Measurements from ENCODE around the gene RAMP1. TPM values are rescaled to one million over a fixed set of nuclear protein-coding genes. Genes with fewer than 3 reads are reported as not detected.
A peak's percentile ranks its signal among the peaks of the same experiment; 100 is the strongest.

The RAMP1 gene
- total and polyA plus RNA-seq, 2 of the 4 experiments (the other 2 are of a cell fraction), result 15.8 to 77.1 TPM

DNA sequence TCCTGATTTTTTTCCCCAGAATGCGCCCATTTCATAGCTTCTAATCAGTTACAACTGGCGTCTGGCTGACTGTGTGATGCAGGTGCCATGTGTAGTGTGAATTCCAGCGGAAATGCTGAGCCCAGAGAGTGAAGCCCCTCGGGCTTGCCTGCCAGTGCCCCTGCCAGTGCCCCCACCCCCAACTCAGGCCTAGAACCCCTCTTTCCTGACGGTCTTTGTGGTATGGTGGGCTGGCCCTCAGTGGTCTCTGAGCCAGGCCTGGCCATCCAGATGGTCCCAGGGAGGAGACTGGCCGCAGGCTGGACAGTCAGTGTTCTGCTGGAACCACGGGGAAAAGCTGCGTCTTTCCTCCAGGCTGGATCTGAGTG, 3.1 kb downstream of the RAMP1 start:
- CTCF ChIA-PET, result interaction anchor here (1.6 kb wide), 1 partner anchor 401 kb away, joined by 3 read pairs; no protein-coding TSS in a partner anchor
- in situ Hi-C loops (cut with MboI; ENCODE audit: low sequenced_read_pairs) (no loop called here), dilution Hi-C loops (cut with HindIII; ENCODE audit: low sequenced_read_pairs, unreplicated experiment) (no loop called here), intact Hi-C loops (cut with micrococcal nuclease) (no loop called here)
- no peak for ATAC-seq (ENCODE audit: low read depth)
- WGBS, 2 experiments (ENCODE audit: extremely low coverage in 2 of 2, insufficient read length in 1 of 2), result 100% methylated on average over 2 of the region's 8 CpGs; no CpG with 5 or more reads in 1 of the 2 experiments
- H3K9me1 ChIP-seq (ENCODE audit: insufficient read depth, low read length), result peaks cover 22% of the 10 kb centered on the region
- POLR2A ChIA-PET (ENCODE audit: unreplicated experiment), result no interaction called here
- H3K79me1 ChIP-seq (ENCODE audit: low read depth in 1 of 2, low read length in 2 of 2), result peaks cover 0 to 24% of the 10 kb centered on the region in 2 experiments; a peak in 2 of 4 replicates
- H3K23ac ChIP-seq (ENCODE audit: low read depth, low read length), result no peak overlapping the region
- no peak overlapping the region for H4K8ac ChIP-seq (ENCODE audit: low read depth in 2 of 2, low read length in 2 of 2)
- H3K4ac ChIP-seq (ENCODE audit: low read depth, low read length), result peak overlapping the region; percentile 27; the same call in 1 of the 2 replicates
- no peak overlapping the region for H2BK15ac ChIP-seq (ENCODE audit: low read depth, low read length)
- H4K91ac ChIP-seq (ENCODE audit: insufficient read depth, low read depth, low read length), result no peak overlapping the region
- H3K27ac ChIP-seq (ENCODE audit: insufficient read depth, low read length), result no peak overlapping the region
- no peak overlapping the region for H3K18ac ChIP-seq (ENCODE audit: low read depth, low read length)
- no peak overlapping the region for H2AFZ ChIP-seq (replicated peaks; ENCODE audit: low read length, poor library complexity)
- no peak overlapping the region for H3K4me2 ChIP-seq (ENCODE audit: low read depth, low read length)
- no TSS peak for BruUV-seq (replicated peaks)
- H4K20me1 ChIP-seq (ENCODE audit: insufficient read depth, low read length), result no peaks in the 10 kb centered on the region
- peaks cover 25% of the 10 kb centered on the region for H3K4me1 ChIP-seq (ENCODE audit: control insufficient read depth, insufficient read depth, low read length)
- no peak overlapping the region for H3K9ac ChIP-seq (ENCODE audit: low read depth, low read length)
- peak overlapping the region; percentile 20 for H2AK9ac ChIP-seq (replicated peaks; ENCODE audit: low read depth, low read length, poor library complexity)
- H3K27me3 ChIP-seq (ENCODE audit: control insufficient read depth, insufficient read depth, low read length), result no peaks in the 10 kb centered on the region
- no peak overlapping the region for H3K56ac ChIP-seq (ENCODE audit: extremely low read depth, insufficient read depth, low read length)
- no peaks in the 10 kb centered on the region for H3K36me3 ChIP-seq (ENCODE audit: control insufficient read depth, insufficient read depth, low read length)
- no peak overlapping the region for H2BK120ac ChIP-seq (ENCODE audit: low read depth, low read length)
- H2BK5ac ChIP-seq (ENCODE audit: low read depth, low read length, poor library complexity, severe bottlenecking), result no peak overlapping the region
- TF ChIP-seq POLR2A (IDR thresholded peaks at IDR 0.05; ENCODE audit: low read depth, low read length) (no peak), MAZ (IDR thresholded peaks at IDR 0.05; ENCODE audit: borderline replicate concordance, low read depth, low read length) (no peak), SMC3 (IDR thresholded peaks at IDR 0.05; ENCODE audit: low read depth, low read length) (no peak), CHD1 (IDR thresholded peaks at IDR 0.05; ENCODE audit: low read depth, low read length) (no peak), NFE2L2 (IDR thresholded peaks at IDR 0.05; ENCODE audit: low read depth, low read length) (no peak)
- TF ChIP-seq, protein P1, sequence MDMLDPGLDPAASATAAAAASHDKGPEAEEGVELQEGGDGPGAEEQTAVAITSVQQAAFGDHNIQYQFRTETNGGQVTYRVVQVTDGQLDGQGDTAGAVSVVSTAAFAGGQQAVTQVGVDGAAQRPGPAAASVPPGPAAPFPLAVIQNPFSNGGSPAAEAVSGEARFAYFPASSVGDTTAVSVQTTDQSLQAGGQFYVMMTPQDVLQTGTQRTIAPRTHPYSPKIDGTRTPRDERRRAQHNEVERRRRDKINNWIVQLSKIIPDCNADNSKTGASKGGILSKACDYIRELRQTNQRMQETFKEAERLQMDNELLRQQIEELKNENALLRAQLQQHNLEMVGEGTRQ (IDR thresholded peaks at IDR 0.05; ENCODE audit: low read depth, low read length), result no peak
- TF ChIP-seq, protein P2, sequence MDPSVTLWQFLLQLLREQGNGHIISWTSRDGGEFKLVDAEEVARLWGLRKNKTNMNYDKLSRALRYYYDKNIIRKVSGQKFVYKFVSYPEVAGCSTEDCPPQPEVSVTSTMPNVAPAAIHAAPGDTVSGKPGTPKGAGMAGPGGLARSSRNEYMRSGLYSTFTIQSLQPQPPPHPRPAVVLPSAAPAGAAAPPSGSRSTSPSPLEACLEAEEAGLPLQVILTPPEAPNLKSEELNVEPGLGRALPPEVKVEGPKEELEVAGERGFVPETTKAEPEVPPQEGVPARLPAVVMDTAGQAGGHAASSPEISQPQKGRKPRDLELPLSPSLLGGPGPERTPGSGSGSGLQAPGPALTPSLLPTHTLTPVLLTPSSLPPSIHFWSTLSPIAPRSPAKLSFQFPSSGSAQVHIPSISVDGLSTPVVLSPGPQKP (IDR thresholded peaks at IDR 0.05; ENCODE audit: borderline replicate concordance, low read depth, low read length), result no peak
- H2BK20ac ChIP-seq (ENCODE audit: low read depth, low read length), result peak overlapping the region; percentile 12; the same call in 1 of the 2 replicates
- DNase-seq, result no peak
- no peaks in the 10 kb centered on the region for H3K9me3 ChIP-seq (ENCODE audit: control insufficient read depth, insufficient read depth, low read length)
- no peak overlapping the region for H3K14ac ChIP-seq (replicated peaks; ENCODE audit: low read depth, low read length)
- H4K5ac ChIP-seq (ENCODE audit: low read depth, low read length), result no peak overlapping the region
- H3K4me3 ChIP-seq (ENCODE audit: insufficient read depth, low read depth, low read length), result no peak overlapping the region
- H2AK5ac ChIP-seq (ENCODE audit: low read depth, low read length), result peak overlapping the region; percentile 60
